OCI-LY7 (cell line): Measurements from ENCODE around the gene LRRTM3.

Experiments
- EZH2phosphoT487 ChIP-seq: fragments of 200-600 bp; sonication (generic); IDR thresholded peaks from 2 replicates; pipeline ENCODE4 v1.6.1; 2018; ENCODE audit warnings: low read depth, borderline replicate concordance, mild to moderate bottlenecking, mixed run types, antibody characterized with exemption, low read length, moderate library complexity, mixed read lengths
- TF ChIP-seq, protein P1 (sequence below): fragments of 200-600 bp; sonication (generic); conservative IDR thresholded peaks from 2 replicates; pipeline ENCODE4 v1.5.1; 2014; ENCODE audit warnings: mild to moderate bottlenecking, antibody characterized with exemption, low read length, moderate library complexity, mixed read lengths

- TF ChIP-seq, protein P1, sequence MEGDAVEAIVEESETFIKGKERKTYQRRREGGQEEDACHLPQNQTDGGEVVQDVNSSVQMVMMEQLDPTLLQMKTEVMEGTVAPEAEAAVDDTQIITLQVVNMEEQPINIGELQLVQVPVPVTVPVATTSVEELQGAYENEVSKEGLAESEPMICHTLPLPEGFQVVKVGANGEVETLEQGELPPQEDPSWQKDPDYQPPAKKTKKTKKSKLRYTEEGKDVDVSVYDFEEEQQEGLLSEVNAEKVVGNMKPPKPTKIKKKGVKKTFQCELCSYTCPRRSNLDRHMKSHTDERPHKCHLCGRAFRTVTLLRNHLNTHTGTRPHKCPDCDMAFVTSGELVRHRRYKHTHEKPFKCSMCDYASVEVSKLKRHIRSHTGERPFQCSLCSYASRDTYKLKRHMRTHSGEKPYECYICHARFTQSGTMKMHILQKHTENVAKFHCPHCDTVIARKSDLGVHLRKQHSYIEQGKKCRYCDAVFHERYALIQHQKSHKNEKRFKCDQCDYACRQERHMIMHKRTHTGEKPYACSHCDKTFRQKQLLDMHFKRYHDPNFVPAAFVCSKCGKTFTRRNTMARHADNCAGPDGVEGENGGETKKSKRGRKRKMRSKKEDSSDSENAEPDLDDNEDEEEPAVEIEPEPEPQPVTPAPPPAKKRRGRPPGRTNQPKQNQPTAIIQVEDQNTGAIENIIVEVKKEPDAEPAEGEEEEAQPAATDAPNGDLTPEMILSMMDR: no peak
- no peak for TF ChIP-seq EZH2phosphoT487
Measured at GRCh38 chr10:67077376-67077775, 151.5 kb downstream of the LRRTM3 start.
